A549 (cell line): ENCODE results near the gene RCSD1. TPM values are rescaled to one million over a fixed set of nuclear protein-coding genes. Genes with fewer than 3 reads are reported as not detected.

Experiments
- ATAC-seq, 2 experiments: fragments of 200-7000 bp in 1 of 2; fragments of >200 bp in 1 of 2; cut with Nextera tagmentation in 1 of 2; cut with Tn5 transposase in 1 of 2; 3 replicates each; pipeline versions ENCODE4 v1.8.0 to v1.9.1; 2018 to 2020; ENCODE audit warnings: mild to moderate bottlenecking in 1 of 2, moderate library complexity in 1 of 2
- CTCF ChIA-PET: fragments of 300-600 bp; sonication (Branson Sonifier 250); formaldehyde crosslinking; extraction: SDS; loops from one replicate; lab custom pipeline; 2021; ENCODE audit warnings: antibody characterized with exemption, inconsistent platforms; lab: Yijun Ruan, JAX
- POLR2A ChIA-PET: fragments of 350-600 bp; formaldehyde crosslinking; extraction: SDS; loops from one replicate; lab custom pipeline; 2021; ENCODE audit warnings: antibody characterized with exemption, inconsistent platforms; lab: Yijun Ruan, JAX
- DNase-seq, 2 experiments: peaks; one replicate each; pipeline versions ENCODE4 v3.0.0 to v3.0.0-alpha.2; 2011 to 2016; ENCODE audit warnings: low read depth in 1 of 2, low spot score in 1 of 2
- FAIRE-seq: peaks from 2 replicates; lab custom pipeline; 2011; peaks lifted over from hg19 to GRCh38; lab: Jason Lieb, UNC
- H3K27ac ChIP-seq, 2 experiments: fragments of >200 bp; sonication (Bioruptor Twin); formaldehyde crosslinking; 3 replicates each; pipeline ENCODE4 v1.5.1; 2016 to 2017
- H3K4me1 ChIP-seq: fragments of >200 bp; sonication (Bioruptor Twin); formaldehyde crosslinking; 3 replicates; pipeline ENCODE4 v1.6.1; 2016
- H3K4me2 ChIP-seq: fragments of >200 bp; sonication (Bioruptor Twin); formaldehyde crosslinking; 3 replicates; pipeline ENCODE4 v1.6.1; 2016
- H3K4me3 ChIP-seq: fragments of >200 bp; sonication (Bioruptor Twin); formaldehyde crosslinking; 3 replicates; pipeline ENCODE4 v1.5.1; 2016
- H3K9me3 ChIP-seq: fragments of >200 bp; sonication (Bioruptor Twin); formaldehyde crosslinking; 3 replicates; pipeline ENCODE4 v1.6.1; 2016
- CBX2 ChIP-seq: fragments of 200-600 bp; sonication (generic); IDR thresholded peaks from 2 replicates; pipeline ENCODE4 v1.6.1; 2016; ENCODE audit warnings: low read depth, mild to moderate bottlenecking, borderline replicate concordance
- CBX8 ChIP-seq: fragments of 200-600 bp; sonication (generic); IDR thresholded peaks from 2 replicates; pipeline ENCODE4 v1.6.1; 2016
- CHD2 ChIP-seq: fragments of 150-350 bp; IDR thresholded peaks from 2 replicates; pipeline ENCODE4 v1.6.1; 2014; ENCODE audit warnings: low read length; ENCODE audit not compliant: partially characterized antibody
- EHMT2 ChIP-seq: fragments of 200-600 bp; sonication (generic); IDR thresholded peaks from 2 replicates; pipeline ENCODE4 v1.6.1; 2016; ENCODE audit warnings: antibody characterized with exemption, low read depth, mild to moderate bottlenecking, moderate library complexity
- FOSL2 ChIP-seq, 2 experiments: fragments of 450-650 bp in 1 of 2; fragments of >200 bp in 1 of 2; sonication (Bioruptor Twin) in 1 of 2; formaldehyde crosslinking; IDR thresholded peaks; 2 replicates each; pipeline versions ENCODE4 v1.5.0 to v1.6.1; 2016 to 2020; ENCODE audit warnings: mild to moderate bottlenecking in 1 of 2, moderate library complexity in 1 of 2
- GATA3 ChIP-seq: IDR thresholded peaks from 2 replicates; pipeline ENCODE4 v1.6.1; 2012; ENCODE audit warnings: borderline replicate concordance
- HOXB13 ChIP-seq: fragments of 250-450 bp; sonication (Bioruptor Pico); IDR thresholded peaks from 2 replicates; pipeline ENCODE4 v1.5.0; 2020; ENCODE audit warnings: low read depth, mild to moderate bottlenecking, moderate library complexity
- MYC ChIP-seq: IDR thresholded peaks from 2 replicates; pipeline ENCODE4 v1.6.1; 2012; ENCODE audit warnings: mild to moderate bottlenecking, inconsistent platforms, low read length, improper control_type of control experiment, borderline replicate concordance
- NFE2L2 ChIP-seq: fragments of 150-350 bp; conservative IDR thresholded peaks from 2 replicates; pipeline ENCODE4 v1.6.1; 2014; ENCODE audit warnings: low read length
- PHF8 ChIP-seq: fragments of 200-600 bp; sonication (generic); IDR thresholded peaks from 2 replicates; pipeline ENCODE4 v1.6.1; 2016; ENCODE audit warnings: low read depth, mild to moderate bottlenecking, antibody characterized with exemption, moderate library complexity, borderline replicate concordance
- RAD21 ChIP-seq, 2 experiments: fragments of >200 bp in 1 of 2; sonication (Bioruptor Twin) in 1 of 2; formaldehyde crosslinking in 1 of 2; IDR thresholded peaks in 1 of 2; conservative IDR thresholded peaks in 1 of 2; 2 replicates in 1 of 2; 3 replicates in 1 of 2; pipeline ENCODE4 v1.6.1; 2012 to 2018; ENCODE audit warnings: inconsistent platforms in 1 of 2
- RARB ChIP-seq: fragments of 250-450 bp; sonication (Bioruptor Pico); IDR thresholded peaks from 2 replicates; pipeline ENCODE4 v1.8.0; 2021; ENCODE audit warnings: mild to moderate bottlenecking, moderate library complexity
- RFX5 ChIP-seq: fragments of 450-650 bp; IDR thresholded peaks from 2 replicates; pipeline ENCODE4 v1.7.1; 2014; ENCODE audit warnings: antibody characterized with exemption, mild to moderate bottlenecking, moderate library complexity
- TP53 ChIP-seq: fragments of 250-450 bp; sonication (Bioruptor Pico); IDR thresholded peaks from 2 replicates; pipeline ENCODE4 v1.5.0; 2021; ENCODE audit warnings: mild to moderate bottlenecking, moderate library complexity
- WGBS: methylation state at CpG from one replicate; pipeline ENCODE4 v1.1.6; 2017; ENCODE audit errors: missing lambda C conversion rate; 5-methylcytosine and 5-hydroxymethylcytosine counted together
- polyA plus RNA-seq, 4 experiments: library from polyadenylated mRNA; depleted of rRNA in 3 of 4; stranded (reverse); fragments of >200 nt; fragmentation: RNase III in 1 of 4; extraction: RNeasy Plus Mini Kit Qiagen cat#74134 plus additional on column Dnase treatment in 1 of 4; gene quantifications; 2 replicates in 3 of 4; 3 replicates in 1 of 4; pipeline ENCODE4 v1.2.3, GENCODE V29; 2011 to 2017
- TF ChIP-seq, protein P1 (sequence below): fragments of >200 bp; sonication (Bioruptor Twin); formaldehyde crosslinking; IDR thresholded peaks from 2 replicates; pipeline ENCODE4 v1.6.1; 2016
- TF ChIP-seq, protein P2 (sequence below): fragments of 150-350 bp; IDR thresholded peaks from 2 replicates; pipeline ENCODE4 v1.6.1; 2014; ENCODE audit warnings: low read depth, mild to moderate bottlenecking, low read length
- TF ChIP-seq, protein P3 (sequence below): IDR thresholded peaks from 2 replicates; pipeline ENCODE4 v1.6.1; 2012; ENCODE audit warnings: low read depth, borderline replicate concordance
- TF ChIP-seq, protein P4 (sequence below): fragments of >200 bp; sonication (Bioruptor Twin); formaldehyde crosslinking; IDR thresholded peaks from 3 replicates; pipeline ENCODE4 v1.6.1; 2016
- TF ChIP-seq, protein P5 (sequence below): IDR thresholded peaks from 2 replicates; pipeline ENCODE4 v1.6.1; 2012

RCSD1 gene
- polyA plus RNA-seq, 2 of the 4 experiments (the other 2 are of a cell fraction), result not detected

DNA sequence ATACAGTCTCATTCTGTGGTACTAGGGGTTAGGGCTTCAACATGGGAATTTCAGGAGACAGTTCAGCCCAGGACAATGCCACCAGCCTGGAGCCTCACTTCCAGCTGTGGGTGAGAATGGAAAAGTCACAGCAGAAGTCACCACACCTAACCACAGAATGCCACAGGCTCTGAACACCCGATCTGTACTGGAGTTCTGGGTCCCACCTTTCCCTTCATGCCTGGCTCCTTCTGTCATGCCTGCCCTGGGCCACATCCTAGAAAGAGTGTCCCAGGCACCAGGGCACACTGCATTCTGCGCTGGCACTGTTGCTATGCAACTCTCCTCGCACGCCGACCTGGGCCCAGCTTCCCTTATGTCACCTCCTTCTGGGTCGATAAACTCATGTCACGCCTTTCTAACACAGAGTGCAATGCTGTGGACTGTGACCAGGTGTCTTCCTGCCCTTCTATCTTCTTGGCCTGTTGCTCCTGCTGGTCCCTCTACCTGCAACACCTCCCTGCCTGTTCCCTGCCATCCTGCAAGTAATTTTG lies 21.2 kb downstream of the RCSD1 start:
- Histone ChIP-seq H3K9me3 (no peaks in the 10 kb centered on the region), H3K4me2 (no peak overlapping the region), H3K27ac (no peak overlapping the region), H3K4me1 (no peaks in the 10 kb centered on the region), H3K4me3 (no peak overlapping the region)
- DNase-seq (no peak), ATAC-seq (no peak), FAIRE-seq (no peak)
- CTCF ChIA-PET, result interaction anchor here (0.7 to 1.8 kb wide), 4 partner anchors 21 to 94 kb away, joined by 3 to 8 read pairs (median 3); no protein-coding TSS in a partner anchor
- 93% methylated on average over 7 of the region's 7 CpGs for WGBS
- TF ChIP-seq, protein P1, sequence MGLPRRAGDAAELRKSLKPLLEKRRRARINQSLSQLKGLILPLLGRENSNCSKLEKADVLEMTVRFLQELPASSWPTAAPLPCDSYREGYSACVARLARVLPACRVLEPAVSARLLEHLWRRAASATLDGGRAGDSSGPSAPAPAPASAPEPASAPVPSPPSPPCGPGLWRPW, result no peak
- TF ChIP-seq EHMT2 (no peak), GATA3 (no peak), PHF8 (no peak), CHD2 (no peak), TP53 (CRISPR knock-in tag) (no peak), CBX8 (no peak), CBX2 (no peak)
- TF ChIP-seq, protein P2, sequence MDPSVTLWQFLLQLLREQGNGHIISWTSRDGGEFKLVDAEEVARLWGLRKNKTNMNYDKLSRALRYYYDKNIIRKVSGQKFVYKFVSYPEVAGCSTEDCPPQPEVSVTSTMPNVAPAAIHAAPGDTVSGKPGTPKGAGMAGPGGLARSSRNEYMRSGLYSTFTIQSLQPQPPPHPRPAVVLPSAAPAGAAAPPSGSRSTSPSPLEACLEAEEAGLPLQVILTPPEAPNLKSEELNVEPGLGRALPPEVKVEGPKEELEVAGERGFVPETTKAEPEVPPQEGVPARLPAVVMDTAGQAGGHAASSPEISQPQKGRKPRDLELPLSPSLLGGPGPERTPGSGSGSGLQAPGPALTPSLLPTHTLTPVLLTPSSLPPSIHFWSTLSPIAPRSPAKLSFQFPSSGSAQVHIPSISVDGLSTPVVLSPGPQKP, result no peak
- TF ChIP-seq, protein P3, sequence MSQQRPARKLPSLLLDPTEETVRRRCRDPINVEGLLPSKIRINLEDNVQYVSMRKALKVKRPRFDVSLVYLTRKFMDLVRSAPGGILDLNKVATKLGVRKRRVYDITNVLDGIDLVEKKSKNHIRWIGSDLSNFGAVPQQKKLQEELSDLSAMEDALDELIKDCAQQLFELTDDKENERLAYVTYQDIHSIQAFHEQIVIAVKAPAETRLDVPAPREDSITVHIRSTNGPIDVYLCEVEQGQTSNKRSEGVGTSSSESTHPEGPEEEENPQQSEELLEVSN, result no peak
- TF ChIP-seq, protein P4, sequence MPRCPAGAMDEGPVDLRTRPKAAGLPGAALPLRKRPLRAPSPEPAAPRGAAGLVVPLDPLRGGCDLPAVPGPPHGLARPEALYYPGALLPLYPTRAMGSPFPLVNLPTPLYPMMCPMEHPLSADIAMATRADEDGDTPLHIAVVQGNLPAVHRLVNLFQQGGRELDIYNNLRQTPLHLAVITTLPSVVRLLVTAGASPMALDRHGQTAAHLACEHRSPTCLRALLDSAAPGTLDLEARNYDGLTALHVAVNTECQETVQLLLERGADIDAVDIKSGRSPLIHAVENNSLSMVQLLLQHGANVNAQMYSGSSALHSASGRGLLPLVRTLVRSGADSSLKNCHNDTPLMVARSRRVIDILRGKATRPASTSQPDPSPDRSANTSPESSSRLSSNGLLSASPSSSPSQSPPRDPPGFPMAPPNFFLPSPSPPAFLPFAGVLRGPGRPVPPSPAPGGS, result no peak
- POLR2A ChIA-PET, result no interaction called here

DNA sequence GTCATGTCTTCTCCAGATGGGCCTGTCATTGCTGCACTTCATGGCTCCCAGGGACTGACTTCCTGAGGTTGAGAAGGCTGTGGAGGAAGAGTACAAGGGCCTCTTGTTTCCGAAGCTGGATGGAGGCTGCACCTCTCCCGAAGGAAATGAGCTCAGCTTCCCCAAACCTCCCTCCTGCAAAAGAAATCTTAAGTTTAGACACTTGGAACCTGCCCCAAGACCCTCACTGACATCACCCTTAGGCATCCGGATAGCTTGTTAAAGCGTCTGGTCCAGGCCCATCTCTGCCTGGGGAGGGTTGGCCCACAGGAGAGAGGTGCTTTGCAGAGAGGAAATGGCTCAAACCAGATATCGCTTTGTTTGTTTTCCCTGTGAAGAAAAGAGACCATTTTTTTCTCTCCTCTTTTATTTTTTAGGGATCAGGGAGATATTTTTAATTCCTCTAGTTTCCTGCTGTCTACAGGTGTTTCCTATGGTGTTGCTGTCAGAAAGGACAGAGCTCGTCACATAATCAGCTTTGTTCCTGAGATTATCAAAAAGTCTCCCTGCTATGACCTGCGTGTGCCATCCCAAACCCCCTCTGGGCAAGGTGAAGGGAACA lies 25.0 kb downstream of the RCSD1 start:
- DNase-seq, result no peak
- ChIA-PET CTCF (interaction anchor here (0.7 kb wide), 1 partner anchor 10 kb away, joined by 3 read pairs; no protein-coding TSS in a partner anchor), POLR2A (no interaction called here)
- ATAC-seq, result no peak
- Histone ChIP-seq H3K27ac (no peak overlapping the region), H3K4me3 (no peak overlapping the region), H3K4me2 (no peak overlapping the region), H3K9me3 (no peaks in the 10 kb centered on the region), H3K4me1 (no peaks in the 10 kb centered on the region)
- no peak for FAIRE-seq
- WGBS, result 89% methylated on average over 7 of the region's 7 CpGs
- no peak for TF ChIP-seq HOXB13 (CRISPR knock-in tag)
- no peak for TF ChIP-seq RARB (CRISPR knock-in tag)
- TF ChIP-seq, protein P5, sequence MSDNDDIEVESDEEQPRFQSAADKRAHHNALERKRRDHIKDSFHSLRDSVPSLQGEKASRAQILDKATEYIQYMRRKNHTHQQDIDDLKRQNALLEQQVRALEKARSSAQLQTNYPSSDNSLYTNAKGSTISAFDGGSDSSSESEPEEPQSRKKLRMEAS, result no peak
- TF ChIP-seq RFX5, result no peak
- no peak for TF ChIP-seq NFE2L2
- TF ChIP-seq FOSL2 (IDR thresholded peaks at IDR 0.05), result no peak
- no peak for TF ChIP-seq FOSL2 (CRISPR knock-in tag; IDR thresholded peaks at IDR 0.05)
- no peak for TF ChIP-seq MYC
- TF ChIP-seq RAD21 (conservative IDR thresholded peaks at IDR 0.05 in 1 of 2, IDR thresholded peaks at IDR 0.05 in 1 of 2), result no peak
- TF ChIP-seq, protein P3, result no peak
